C4-2B (cell line): ENCODE measurements around the gene NXPH1.

Experiments used
- H3K27ac ChIP-seq: fragments of 450-650 bp; 2 replicates; pipeline ENCODE4 v1.5.1; 2017
- CTCF ChIP-seq: fragments of 450-650 bp; conservative IDR thresholded peaks from 2 replicates; pipeline ENCODE4 v1.5.1; 2017; ENCODE audit warnings: mild to moderate bottlenecking
- ZFX ChIP-seq: fragments of 450-650 bp; IDR thresholded peaks from 2 replicates; pipeline ENCODE4 v1.6.1; 2017

NXPH1 gene

GRCh38 chr7:8549046-8549445, 115.6 kb downstream of the NXPH1 start:
- no peak overlapping the region for H3K27ac ChIP-seq
- no peak for TF ChIP-seq CTCF
- no peak for TF ChIP-seq ZFX

GRCh38 chr7:8560501-8560900, 127.1 kb downstream of the NXPH1 start:
- H3K27ac ChIP-seq = no peak overlapping the region
- TF ChIP-seq CTCF (no peak), ZFX (no peak)

- no peak for TF ChIP-seq ZFX
- no peak for TF ChIP-seq CTCF
Observed at GRCh38 chr7:8561449-8561848, 128.0 kb downstream of the NXPH1 start.

GRCh38 chr7:8564281-8564680, 130.9 kb downstream of the NXPH1 start:
- H3K27ac ChIP-seq = no peak overlapping the region
- no peak for TF ChIP-seq CTCF
- no peak for TF ChIP-seq ZFX

More at GRCh38 chr7:8561449-8561848, 128.0 kb downstream of the NXPH1 start:
- no peak overlapping the region for H3K27ac ChIP-seq

GRCh38 chr7:8566016-8566415, 132.6 kb downstream of the NXPH1 start:
- no peak overlapping the region for H3K27ac ChIP-seq
- TF ChIP-seq ZFX (no peak), CTCF (no peak)

- TF ChIP-seq CTCF = no peak
Observed at GRCh38 chr7:8567626-8568025, 134.2 kb downstream of the NXPH1 start.

GRCh38 chr7:8579661-8580194, 146.3 kb downstream of the NXPH1 start:
- no peak for TF ChIP-seq CTCF
- no peak for TF ChIP-seq ZFX
- no peak overlapping the region for H3K27ac ChIP-seq

More at GRCh38 chr7:8567626-8568025, 134.2 kb downstream of the NXPH1 start:
- H3K27ac ChIP-seq = no peak overlapping the region
